Activated naive CD4-positive, alpha-beta T cell treated with anti-CD3 and anti-CD28 coated beads, Interleukin-2, amount 10 ng/mL, durations not matched to agents 7 days and 5 days (primary cell): ENCODE results near the gene GFOD2.

ENCODE experiments used
- CTCF ChIA-PET: fragments of 350-600 bp; sonication (Branson Sonifier 250); formaldehyde crosslinking; loops from one replicate; lab custom pipeline; 2021; ENCODE audit warnings: antibody characterized with exemption; lab: Charles Lee
- DNase-seq: peaks from one replicate; pipeline ENCODE4 v3.0.0-alpha.2; 2020
- H3K27ac Mint-ChIP-seq: one replicate; pipeline ENCODE4 v1.8.0; 2021; ENCODE audit warnings: mild to moderate bottlenecking, moderate library complexity, mixed read lengths
- H3K27me3 Mint-ChIP-seq: one replicate; pipeline ENCODE4 v1.8.0; 2021; ENCODE audit warnings: mild to moderate bottlenecking, mixed read lengths
- H3K36me3 Mint-ChIP-seq: one replicate; pipeline ENCODE4 v1.8.0; 2021; ENCODE audit warnings: mixed read lengths
- H3K4me1 Mint-ChIP-seq: one replicate; pipeline ENCODE4 v1.8.0; 2021; ENCODE audit warnings: mixed read lengths
- H3K4me3 Mint-ChIP-seq: one replicate; pipeline ENCODE4 v1.8.0; 2021; ENCODE audit warnings: mild to moderate bottlenecking, moderate library complexity, mixed read lengths
- H3K9me3 Mint-ChIP-seq: one replicate; pipeline ENCODE4 v1.8.0; 2021; ENCODE audit warnings: mixed read lengths

The GFOD2 gene

DNA sequence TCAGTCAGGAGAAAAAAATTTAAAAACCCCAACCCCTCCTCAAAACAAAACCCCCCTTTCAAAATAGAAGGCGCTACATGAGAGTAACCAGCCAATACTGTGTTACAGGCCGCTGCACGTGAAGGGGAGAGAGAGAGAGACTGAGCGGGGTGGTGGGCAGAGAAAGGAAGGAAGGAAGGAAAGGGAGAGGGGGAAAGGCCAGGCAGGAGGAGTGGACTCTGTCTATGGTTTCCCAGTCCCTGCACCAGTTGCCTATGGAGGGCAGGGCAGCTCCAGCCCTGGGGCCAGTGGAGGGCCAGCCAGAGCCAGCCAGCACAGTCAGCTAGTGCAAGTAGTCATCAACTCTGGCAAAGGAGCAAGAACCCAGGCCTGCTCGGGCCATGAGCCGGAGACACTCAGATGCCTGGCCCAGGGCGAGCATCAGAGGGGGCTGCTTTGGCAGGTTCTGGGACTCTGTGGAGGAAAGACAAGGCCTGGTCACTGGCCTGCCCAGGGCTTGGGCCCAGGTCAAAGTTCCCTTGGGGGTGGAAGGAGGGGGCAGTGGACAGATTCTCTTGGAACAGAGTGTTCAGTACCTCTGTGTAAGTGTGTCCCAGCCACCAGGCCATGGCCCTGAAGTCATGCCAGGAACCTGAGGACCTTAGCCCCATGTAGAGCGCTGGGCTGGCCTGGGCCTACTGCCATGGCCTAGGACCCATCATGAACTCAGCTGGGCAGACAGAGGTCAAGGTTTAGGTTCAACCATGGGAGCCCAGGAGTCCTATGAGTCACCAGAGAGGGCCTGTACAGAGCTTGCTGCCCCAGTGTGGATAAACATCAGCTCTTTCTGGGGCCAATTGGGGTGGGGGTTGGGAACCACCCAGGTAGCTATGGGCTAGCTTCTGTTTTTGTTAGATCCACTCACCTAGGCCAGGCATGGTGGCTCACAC lies 7.3 kb upstream of the GFOD2 start:
- no peak for DNase-seq
- H3K27me3 Mint-ChIP-seq, result no peaks in the 10 kb centered on the region
- no peak overlapping the region for H3K27ac Mint-ChIP-seq
- no peaks in the 10 kb centered on the region for H3K9me3 Mint-ChIP-seq
- H3K4me1 Mint-ChIP-seq, result no peaks in the 10 kb centered on the region
- H3K36me3 Mint-ChIP-seq, result peaks cover 37% of the 10 kb centered on the region
- no peak overlapping the region for H3K4me3 Mint-ChIP-seq
- CTCF ChIA-PET, result interaction anchor here (0.6 to 1.1 kb wide), 3 partner anchors 54 to 180 kb away, joined by 3 read pairs; no protein-coding TSS in a partner anchor

- CTCF ChIA-PET, result interaction anchor here (1.2 kb wide), 1 partner anchor 93 kb away, joined by 4 read pairs; no protein-coding TSS in a partner anchor
- peaks cover 4% of the 10 kb centered on the region for H3K27me3 Mint-ChIP-seq
- DNase-seq, result no peak
- H3K9me3 Mint-ChIP-seq, result no peaks in the 10 kb centered on the region
- H3K4me3 Mint-ChIP-seq, result no peak overlapping the region
- peaks cover 19% of the 10 kb centered on the region for H3K36me3 Mint-ChIP-seq
- H3K4me1 Mint-ChIP-seq, result peaks cover 14% of the 10 kb centered on the region
- no peak overlapping the region for H3K27ac Mint-ChIP-seq
Observed at GRCh38 chr16:67723911-67724305, 4.8 kb upstream of the GFOD2 start.

DNA sequence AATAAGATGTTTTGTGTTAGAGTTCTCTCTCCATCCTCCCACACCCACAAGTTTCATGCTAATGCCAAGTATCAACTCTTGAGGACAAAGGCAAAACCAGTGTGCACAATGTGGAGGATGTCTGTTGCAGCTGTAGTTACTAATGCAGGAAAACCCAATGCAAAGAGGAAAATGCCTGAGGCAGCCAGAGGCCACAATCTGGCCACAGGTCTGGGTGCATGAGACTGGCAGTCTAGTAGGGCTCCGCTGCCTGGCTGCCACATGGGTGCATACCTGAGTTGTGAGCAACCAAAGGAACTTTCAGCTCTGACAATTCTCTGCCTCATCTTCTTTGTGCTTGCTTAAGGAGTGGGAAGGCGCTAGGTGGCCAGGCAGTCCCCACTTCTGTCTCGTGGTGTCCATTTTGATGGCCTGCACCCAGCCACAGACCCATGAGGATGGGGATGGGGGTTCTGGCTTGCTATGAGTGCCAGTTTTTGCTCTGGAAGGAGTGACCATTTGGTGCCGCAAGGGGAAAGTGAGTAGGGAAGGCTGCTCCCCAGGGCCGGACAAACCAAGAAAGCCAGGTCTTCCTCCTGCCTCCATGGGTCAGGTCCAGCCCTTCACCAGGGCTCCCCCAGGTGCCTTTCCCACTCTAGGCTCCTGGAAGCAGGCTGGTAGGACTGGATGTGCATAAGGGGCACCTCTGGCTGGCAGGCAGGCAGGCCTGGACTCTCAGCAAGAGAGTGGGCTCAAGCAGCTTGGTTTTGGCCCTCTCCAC lies 4.2 kb upstream of the GFOD2 start:
- peaks cover 4% of the 10 kb centered on the region for H3K27me3 Mint-ChIP-seq
- DNase-seq, result no peak
- no peak overlapping the region for H3K27ac Mint-ChIP-seq
- no peaks in the 10 kb centered on the region for H3K9me3 Mint-ChIP-seq
- CTCF ChIA-PET, result interaction anchor here (1.2 kb wide), 1 partner anchor 93 kb away, joined by 4 read pairs; no protein-coding TSS in a partner anchor
- H3K36me3 Mint-ChIP-seq, result peaks cover 17% of the 10 kb centered on the region
- H3K4me1 Mint-ChIP-seq, result peaks cover 18% of the 10 kb centered on the region
- H3K4me3 Mint-ChIP-seq, result no peak overlapping the region

DNA sequence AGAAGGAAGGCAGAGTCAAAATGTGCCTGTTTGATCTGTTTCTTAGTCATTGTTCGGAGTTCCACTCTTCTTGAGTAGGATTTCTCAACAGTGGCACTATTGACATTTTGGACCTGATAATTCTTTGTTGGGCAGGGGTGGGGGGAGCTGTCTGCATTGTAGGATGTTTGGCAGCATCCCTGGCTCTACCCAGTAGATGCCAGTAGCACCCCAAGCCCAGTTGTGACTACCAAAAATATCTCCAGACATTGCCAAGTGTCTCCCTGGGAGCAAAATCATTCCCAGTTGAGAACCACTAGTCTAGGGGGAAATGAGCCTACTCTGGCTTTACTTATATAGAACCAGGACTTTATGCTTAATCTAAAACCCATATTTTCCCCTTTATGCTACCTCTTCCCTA lies 1.1 kb upstream of the GFOD2 start:
- H3K27ac Mint-ChIP-seq, result peak overlapping the region; percentile 96
- H3K4me3 Mint-ChIP-seq, result peak overlapping the region; percentile 94
- H3K36me3 Mint-ChIP-seq, result peaks cover 14% of the 10 kb centered on the region
- CTCF ChIA-PET, result interaction anchor here (1.6 to 1.9 kb wide), 2 partner anchors 53 to 96 kb away, joined by 4 to 6 read pairs; partner anchors contain the start of gene C16orf86
- peaks cover 4% of the 10 kb centered on the region for H3K27me3 Mint-ChIP-seq
- H3K9me3 Mint-ChIP-seq, result no peaks in the 10 kb centered on the region
- DNase-seq, result no peak
- peaks cover 33% of the 10 kb centered on the region for H3K4me1 Mint-ChIP-seq

DNA sequence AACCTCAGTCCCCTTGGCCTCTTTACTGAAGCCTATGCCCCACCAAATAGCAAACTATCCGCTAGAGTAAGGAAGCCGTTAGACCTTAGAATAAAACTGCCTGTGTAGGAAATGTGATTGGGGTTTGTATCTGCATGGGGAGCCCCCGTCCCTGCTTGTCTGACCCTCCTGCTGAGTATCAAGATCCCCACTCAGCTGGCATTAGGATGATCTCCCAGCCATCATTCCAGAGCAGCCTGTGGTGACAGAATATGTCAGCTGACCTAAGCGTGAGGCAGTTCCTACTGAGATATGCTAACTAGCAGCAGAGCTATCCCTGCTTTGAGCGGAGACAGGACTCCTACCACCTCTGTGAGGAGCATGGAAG lies 645 bp upstream of the GFOD2 start:
- peak overlapping the region; percentile 96 for H3K27ac Mint-ChIP-seq
- no peaks in the 10 kb centered on the region for H3K9me3 Mint-ChIP-seq
- peaks cover 4% of the 10 kb centered on the region for H3K27me3 Mint-ChIP-seq

GRCh38 chr16:67718668-67719047 lies 458 bp downstream of the GFOD2 start:
- Mint-ChIP-seq H3K27me3 (peaks cover 4% of the 10 kb centered on the region), H3K27ac (no peak overlapping the region), H3K36me3 (peaks cover 6% of the 10 kb centered on the region), H3K4me3 (peak overlapping the region; percentile 94), H3K9me3 (no peaks in the 10 kb centered on the region), H3K4me1 (peaks cover 35% of the 10 kb centered on the region)
- no peak for DNase-seq
- CTCF ChIA-PET, result interaction anchor here (1.2 to 1.9 kb wide), 4 partner anchors 11 to 98 kb away, joined by 4 to 7 read pairs (median 5); partner anchors contain the start of gene C16orf86

More for the DNA sequence above, 645 bp upstream of the GFOD2 start:
- CTCF ChIA-PET, result interaction anchor here (0.7 to 1.9 kb wide), 3 partner anchors 47 to 97 kb away, joined by 3 to 6 read pairs (median 4); partner anchors contain the start of gene C16orf86
- peak; percentile 38 for DNase-seq
- Mint-ChIP-seq H3K36me3 (peaks cover 9% of the 10 kb centered on the region), H3K4me3 (peak overlapping the region; percentile 94), H3K4me1 (peaks cover 33% of the 10 kb centered on the region)

- Mint-ChIP-seq H3K27ac (no peak overlapping the region), H3K4me1 (peaks cover 36% of the 10 kb centered on the region), H3K27me3 (peaks cover 4% of the 10 kb centered on the region), H3K36me3 (peaks cover 5% of the 10 kb centered on the region), H3K4me3 (no peak overlapping the region), H3K9me3 (no peaks in the 10 kb centered on the region)
- CTCF ChIA-PET, result interaction anchor here (0.8 to 1.3 kb wide), 2 partner anchors 34 to 100 kb away, joined by 3 to 4 read pairs; no protein-coding TSS in a partner anchor
- no peak for DNase-seq
Observed at GRCh38 chr16:67716097-67716496, 3.0 kb downstream of the GFOD2 start.

DNA sequence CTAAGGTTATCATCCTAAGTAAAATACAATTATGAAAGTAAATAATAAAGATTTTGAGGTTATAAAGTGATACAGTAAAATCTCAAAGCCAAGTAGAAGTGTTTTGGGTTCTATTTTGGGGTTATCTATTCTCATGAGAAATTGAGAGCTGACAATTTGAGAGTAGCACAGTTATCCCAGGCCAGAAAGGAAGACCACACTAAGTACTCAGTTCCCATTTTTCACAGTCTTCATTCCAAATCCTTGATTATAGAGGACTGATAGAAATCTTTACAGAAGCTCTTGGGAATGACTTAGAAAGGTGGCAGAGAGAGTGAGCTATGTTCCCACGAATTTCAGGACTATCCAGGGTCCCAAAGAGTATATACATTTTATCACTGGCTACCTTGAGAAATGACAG lies 4.6 kb downstream of the GFOD2 start:
- CTCF ChIA-PET, result interaction anchor here (0.6 to 1.3 kb wide), 2 partner anchors 102 to 1512 kb away, joined by 3 to 4 read pairs; no protein-coding TSS in a partner anchor
- H3K9me3 Mint-ChIP-seq, result no peaks in the 10 kb centered on the region
- no peak overlapping the region for H3K27ac Mint-ChIP-seq
- H3K27me3 Mint-ChIP-seq, result peaks cover 4% of the 10 kb centered on the region
- H3K36me3 Mint-ChIP-seq, result peaks cover 6% of the 10 kb centered on the region
- H3K4me3 Mint-ChIP-seq, result no peak overlapping the region
- DNase-seq, result no peak
- peaks cover 22% of the 10 kb centered on the region for H3K4me1 Mint-ChIP-seq

- H3K9me3 Mint-ChIP-seq, result no peaks in the 10 kb centered on the region
- H3K27me3 Mint-ChIP-seq, result no peaks in the 10 kb centered on the region
- H3K4me1 Mint-ChIP-seq, result peaks cover 22% of the 10 kb centered on the region
- no peak overlapping the region for H3K27ac Mint-ChIP-seq
- H3K36me3 Mint-ChIP-seq, result peaks cover 6% of the 10 kb centered on the region
- CTCF ChIA-PET, result interaction anchor here (0.6 to 1.3 kb wide), 2 partner anchors 103 to 1513 kb away, joined by 3 to 4 read pairs; no protein-coding TSS in a partner anchor
- no peak overlapping the region for H3K4me3 Mint-ChIP-seq
- DNase-seq, result no peak
Observed at GRCh38 chr16:67713647-67714273, 5.4 kb downstream of the GFOD2 start.

DNA sequence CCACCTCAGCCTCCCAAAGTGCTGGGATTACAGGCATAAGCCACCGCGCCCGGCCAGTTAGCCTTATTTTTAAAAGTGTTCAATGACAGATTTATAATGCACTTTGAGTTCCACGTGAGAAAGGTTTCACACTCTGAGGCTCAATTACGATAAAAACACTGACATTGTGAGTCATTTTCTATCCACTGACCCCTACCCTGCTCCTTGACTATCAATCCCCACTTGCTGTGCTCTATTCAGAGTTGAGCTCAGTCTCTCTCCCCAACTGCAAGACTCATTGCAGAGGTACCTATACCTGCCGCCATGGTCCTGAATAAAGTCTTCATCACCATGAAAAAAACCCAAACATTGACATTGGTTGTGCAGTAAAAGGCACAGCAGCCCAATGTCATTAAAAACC lies 8.5 kb downstream of the GFOD2 start:
- Mint-ChIP-seq H3K4me3 (no peak overlapping the region), H3K27me3 (no peaks in the 10 kb centered on the region), H3K36me3 (peaks cover 4% of the 10 kb centered on the region), H3K9me3 (no peaks in the 10 kb centered on the region), H3K4me1 (peaks cover 3% of the 10 kb centered on the region), H3K27ac (no peak overlapping the region)
- no peak for DNase-seq
- CTCF ChIA-PET, result no interaction called here

- Mint-ChIP-seq H3K9me3 (no peaks in the 10 kb centered on the region), H3K4me3 (no peak overlapping the region), H3K4me1 (peaks cover 9% of the 10 kb centered on the region), H3K36me3 (peaks cover 4% of the 10 kb centered on the region), H3K27ac (no peak overlapping the region), H3K27me3 (no peaks in the 10 kb centered on the region)
- DNase-seq, result no peak
- CTCF ChIA-PET, result no interaction called here
Observed at GRCh38 chr16:67709050-67709449, 10.1 kb downstream of the GFOD2 start.

- Mint-ChIP-seq H3K4me3 (no peak overlapping the region), H3K9me3 (no peaks in the 10 kb centered on the region), H3K4me1 (peaks cover 13% of the 10 kb centered on the region), H3K27me3 (no peaks in the 10 kb centered on the region), H3K27ac (no peak overlapping the region), H3K36me3 (peaks cover 4% of the 10 kb centered on the region)
- no peak for DNase-seq
- CTCF ChIA-PET, result interaction anchor here (0.7 kb wide), 1 partner anchor 108 kb away, joined by 5 read pairs; no protein-coding TSS in a partner anchor
Observed at GRCh38 chr16:67708368-67708771, 10.7 kb downstream of the GFOD2 start.

DNA sequence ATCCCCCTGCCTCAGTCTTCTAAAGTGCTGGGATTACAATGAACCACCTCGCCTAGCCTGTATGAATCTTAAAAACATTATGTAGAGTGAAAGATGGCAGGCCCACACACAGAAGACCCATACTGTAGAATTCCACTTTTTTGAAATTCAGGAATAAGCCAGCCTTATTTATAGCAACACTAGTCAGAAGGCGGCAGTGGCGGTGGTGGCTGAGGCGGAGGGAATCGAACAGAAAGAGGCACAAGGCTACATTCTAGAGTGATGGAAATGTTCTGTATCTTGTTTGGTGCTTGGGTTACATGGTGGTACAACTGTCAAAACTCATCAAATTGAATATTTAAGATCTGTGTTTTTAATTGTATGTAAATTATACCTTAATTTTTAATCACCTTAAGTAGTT lies 11.3 kb downstream of the GFOD2 start:
- CTCF ChIA-PET, result interaction anchor here (0.7 kb wide), 1 partner anchor 109 kb away, joined by 5 read pairs; no protein-coding TSS in a partner anchor
- Mint-ChIP-seq H3K4me3 (no peak overlapping the region), H3K4me1 (peaks cover 19% of the 10 kb centered on the region), H3K27ac (no peak overlapping the region), H3K9me3 (no peaks in the 10 kb centered on the region), H3K36me3 (peaks cover 4% of the 10 kb centered on the region), H3K27me3 (no peaks in the 10 kb centered on the region)
- DNase-seq, result no peak
